HG02642 (cell line): ENCODE measurements around the gene CES4A.
A peak's percentile ranks its signal among the peaks of the same experiment; 100 is the strongest.

ENCODE experiments used
- ATAC-seq: cut with Tn5 transposase; IDR thresholded peaks from one replicate; pipeline ENCODE4 v1.9.1; 2021; ENCODE audit warnings: mild to moderate bottlenecking; ENCODE audit not compliant: unreplicated experiment, poor library complexity

The CES4A gene

GRCh38 chr16:67016681-67017420 is 28.5 kb downstream of the CES4A start:
- no peak for ATAC-seq

DNA sequence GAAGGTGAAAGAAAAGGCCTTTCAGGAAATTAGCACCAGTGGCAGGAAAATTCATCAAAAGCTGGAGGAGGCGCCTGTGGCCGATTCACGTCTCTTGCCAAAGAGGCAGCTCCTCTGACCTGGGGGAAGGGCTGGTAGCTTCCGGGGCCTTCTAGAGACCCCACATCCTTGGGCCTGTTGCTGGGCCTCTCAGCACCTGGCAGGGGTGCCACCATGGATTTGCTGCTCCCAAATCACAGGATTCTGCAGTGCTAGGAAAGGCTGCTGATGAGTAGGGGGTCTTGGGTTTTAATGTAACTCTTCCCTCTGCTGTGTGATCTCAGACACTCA is 29.0 kb downstream of the CES4A start:
- ATAC-seq, result no peak

DNA sequence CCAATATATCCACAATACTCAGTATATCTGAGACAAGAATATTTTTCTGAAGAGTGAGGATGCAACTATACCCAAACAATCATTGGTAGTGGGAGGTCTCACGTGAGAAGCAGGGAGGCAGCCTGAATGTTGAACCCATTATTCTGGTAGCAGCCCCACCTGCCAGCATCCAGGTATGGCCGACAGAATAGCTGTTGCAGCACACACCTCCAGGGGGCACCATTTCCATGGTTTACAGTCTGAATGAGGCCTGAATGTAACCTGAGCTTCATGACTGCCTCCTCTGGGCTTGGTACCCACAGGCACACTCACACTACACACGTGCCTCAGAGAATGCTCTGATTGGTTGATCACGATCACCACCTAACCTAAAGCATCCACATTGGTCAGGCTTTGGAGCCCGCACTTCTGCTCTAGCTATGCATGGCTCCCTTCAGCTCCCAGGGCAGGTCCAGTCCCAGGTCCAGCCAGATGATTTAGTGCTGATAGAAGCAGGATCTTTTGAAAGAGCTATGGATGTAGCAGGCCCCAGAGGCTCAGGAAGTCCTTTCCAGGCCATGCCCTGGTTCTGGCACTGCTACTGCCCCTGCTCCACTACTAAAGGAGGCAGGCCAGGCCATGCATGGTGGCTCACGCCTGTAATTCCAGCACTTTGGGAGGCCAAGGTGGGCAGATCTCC is 29.6 kb downstream of the CES4A start:
- ATAC-seq, result peak; percentile 77

DNA sequence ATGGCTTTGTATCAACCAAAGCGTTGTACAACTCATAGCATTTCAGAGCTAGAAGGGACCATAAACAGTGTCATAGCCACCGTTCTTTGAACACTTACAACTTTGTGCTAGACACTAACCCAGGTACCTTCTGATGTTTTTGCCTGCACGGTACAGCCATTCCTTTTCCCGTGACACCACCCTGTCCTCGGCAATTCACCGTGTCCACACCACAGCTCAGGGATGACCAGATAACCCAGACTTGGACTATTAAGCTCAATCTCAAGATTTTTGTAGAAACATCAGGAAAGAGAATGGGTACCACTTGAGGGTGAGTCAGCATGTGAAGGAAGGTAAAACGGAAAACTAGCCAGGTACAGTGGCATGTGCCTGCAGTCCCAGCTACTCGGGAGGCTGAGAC is 30.8 kb downstream of the CES4A start:
- no peak for ATAC-seq

GRCh38 chr16:67021321-67021720 is 32.9 kb downstream of the CES4A start:
- no peak for ATAC-seq

DNA sequence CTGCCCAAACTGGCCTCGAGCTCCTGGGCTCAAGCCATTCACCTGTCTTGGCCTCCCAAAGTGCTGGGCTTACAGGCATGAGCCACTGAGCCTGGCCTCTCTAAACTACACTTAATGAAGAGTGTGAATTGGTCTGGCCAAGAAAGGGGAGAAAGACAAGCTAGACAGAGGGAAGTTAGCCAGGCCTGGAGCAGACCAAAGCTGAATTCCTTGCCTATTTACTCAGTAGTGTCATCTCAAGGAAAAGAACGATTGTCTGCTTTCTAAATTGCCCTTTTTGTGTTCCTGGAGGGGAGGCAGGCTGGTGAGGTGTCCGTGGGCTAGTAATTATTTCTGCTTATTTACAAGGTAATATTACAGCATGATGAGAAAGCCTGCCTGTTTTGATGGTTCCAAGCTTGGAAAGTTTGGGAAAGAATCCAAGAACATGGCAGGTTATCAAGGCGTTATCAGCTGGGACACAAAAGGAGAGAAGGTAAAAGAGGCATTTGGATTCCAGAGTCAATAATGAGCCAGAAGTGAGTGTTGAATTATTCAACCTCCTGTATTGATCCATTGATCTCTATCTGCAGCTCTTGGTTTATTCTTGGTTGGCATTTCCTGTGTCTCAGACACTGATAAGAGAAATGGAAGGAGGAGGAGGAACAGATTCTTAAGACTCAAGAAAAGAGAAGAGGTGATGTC is 34.3 kb downstream of the CES4A start:
- no peak for ATAC-seq

GRCh38 chr16:67023689-67024088 is 35.3 kb downstream of the CES4A start:
- no peak for ATAC-seq

DNA sequence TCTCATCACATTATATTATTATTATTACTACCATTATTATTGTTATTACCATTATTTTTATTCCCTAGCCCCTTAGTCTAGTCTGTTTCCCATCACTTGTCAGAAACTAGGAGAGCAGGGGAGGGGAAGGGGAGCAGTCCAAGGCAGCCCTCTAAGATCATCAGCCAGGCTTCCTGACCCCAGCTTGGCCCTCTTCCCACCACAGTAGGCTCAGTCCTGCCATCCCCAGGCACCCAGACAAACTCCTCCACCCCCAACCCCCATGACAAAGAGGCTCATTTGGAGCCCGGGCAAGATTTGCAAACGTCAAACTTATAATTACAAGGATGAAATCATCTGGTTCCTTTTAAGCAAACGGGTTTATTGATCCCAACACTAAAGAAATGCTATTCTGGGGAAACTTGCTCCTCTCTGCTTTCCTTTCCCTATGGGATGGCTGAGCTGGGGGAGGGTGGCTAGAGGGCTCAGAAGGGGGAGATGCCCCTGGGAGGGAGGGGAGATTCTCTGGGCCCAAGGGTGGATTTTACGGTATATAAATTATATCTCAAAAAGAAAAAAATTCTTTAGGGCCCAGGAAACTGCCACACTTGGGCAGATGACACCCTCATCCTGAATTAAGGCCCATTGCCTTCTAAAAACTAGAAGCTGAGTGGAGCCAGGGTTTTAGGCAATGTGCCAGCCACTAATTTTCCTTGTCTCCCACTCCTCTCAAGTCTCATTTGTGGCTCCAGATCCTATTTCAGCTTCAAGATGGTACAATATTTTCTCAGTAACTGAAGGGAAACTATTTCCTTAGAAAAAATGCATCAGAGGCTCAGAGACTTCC is 36.2 kb downstream of the CES4A start:
- ATAC-seq, result no peak

- no peak for ATAC-seq
Measured at GRCh38 chr16:67025210-67025550, 36.8 kb downstream of the CES4A start.

- no peak for ATAC-seq
Measured at GRCh38 chr16:67026570-67026969, 38.2 kb downstream of the CES4A start.

DNA sequence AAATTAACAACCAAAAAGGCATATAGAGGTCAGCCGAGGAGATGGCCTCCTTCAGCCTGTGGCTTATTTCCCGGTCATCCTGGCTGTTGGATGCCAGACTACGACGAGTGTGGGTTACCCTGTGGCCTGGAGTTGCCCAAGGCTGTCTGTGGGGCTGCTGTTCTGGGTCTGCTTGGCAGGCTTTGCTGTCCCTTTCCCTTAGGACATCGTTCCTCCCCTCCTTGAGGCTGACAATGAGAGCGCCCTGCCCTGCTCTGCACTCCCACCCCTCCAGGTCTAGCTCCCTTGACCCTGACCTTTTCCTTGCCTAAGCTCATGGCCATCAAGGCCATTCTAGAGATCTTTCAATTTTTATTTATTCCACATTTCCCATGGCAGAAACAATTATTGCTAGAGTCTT is 38.7 kb downstream of the CES4A start:
- ATAC-seq, result no peak

GRCh38 chr16:67028167-67028695 is 39.8 kb downstream of the CES4A start:
- no peak for ATAC-seq

DNA sequence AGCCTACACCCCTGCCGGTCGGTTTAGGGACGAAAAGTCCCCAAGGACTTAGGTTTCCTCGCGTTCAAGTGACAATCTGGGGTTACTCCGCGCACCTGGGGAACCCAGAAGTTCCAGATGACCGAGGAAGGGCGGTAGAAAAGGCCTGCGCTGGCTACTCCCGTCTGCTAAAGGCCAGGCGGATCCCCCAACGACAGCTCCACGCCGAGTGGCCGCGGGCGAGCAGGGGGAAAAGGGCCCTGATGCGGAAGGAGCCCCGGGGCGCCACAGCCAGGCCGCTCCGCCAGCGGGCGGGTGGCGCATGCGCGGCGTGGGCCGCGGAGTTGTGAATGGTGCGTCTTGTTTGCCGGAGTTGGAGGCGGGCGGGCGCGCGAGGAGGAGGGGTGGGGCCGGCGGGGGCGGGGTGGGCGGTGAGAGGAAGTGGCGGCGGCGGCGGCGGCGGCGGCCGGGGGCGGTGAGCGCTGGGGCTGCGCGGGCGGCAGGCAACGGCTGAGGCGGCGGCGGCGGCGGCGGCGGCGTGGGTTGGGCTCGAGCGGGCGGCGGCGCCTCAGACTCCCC is 40.4 kb downstream of the CES4A start, which contains the start of gene CBFB:
Gene CBFB, plus strand, starts transcription at position 454 of the 558 bp plus-strand sequence. CDS start 259 bp downstream, outside the sequence.
- peak; percentile 81 for ATAC-seq

DNA sequence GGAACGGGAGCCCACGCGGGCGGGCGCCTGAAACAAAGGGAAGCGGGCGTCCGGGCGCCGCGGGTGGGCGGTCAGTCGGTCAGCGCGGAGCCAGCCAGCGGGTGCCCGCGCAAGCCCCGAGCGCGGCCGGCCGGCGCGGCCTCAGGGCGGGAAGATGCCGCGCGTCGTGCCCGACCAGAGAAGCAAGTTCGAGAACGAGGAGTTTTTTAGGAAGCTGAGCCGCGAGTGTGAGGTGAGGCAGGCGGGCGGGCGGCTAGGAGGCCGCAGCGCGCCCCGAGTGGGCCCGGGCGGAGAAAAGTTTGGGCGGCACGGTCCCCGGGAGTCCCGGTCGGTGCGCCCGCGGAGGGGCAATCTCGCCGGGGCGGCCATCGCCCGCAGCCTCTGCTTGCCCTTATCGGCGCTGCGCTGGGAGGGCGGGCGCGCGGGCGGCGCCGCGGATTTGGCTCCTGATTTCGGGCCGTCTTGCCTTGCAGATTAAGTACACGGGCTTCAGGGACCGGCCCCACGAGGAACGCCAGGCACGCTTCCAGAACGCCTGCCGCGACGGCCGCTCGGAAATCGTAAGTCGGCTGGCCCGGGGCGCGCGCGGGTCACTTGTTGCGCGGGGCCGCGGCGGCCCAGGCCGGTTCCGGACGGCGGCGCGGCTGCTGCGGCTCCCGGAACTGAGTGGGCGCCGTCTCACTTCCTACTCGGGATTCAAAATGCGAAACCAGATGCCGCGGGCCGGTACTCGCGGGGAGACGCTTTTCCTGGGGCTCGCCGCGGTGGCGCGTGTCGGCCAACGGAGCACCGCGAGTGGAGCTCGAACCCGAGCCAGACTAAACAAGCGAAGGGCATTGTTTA is 41.1 kb downstream of the CES4A start:
- peak; percentile 49 for ATAC-seq

GRCh38 chr16:67030221-67030962 is 42.0 kb downstream of the CES4A start:
- ATAC-seq, result no peak

- no peak for ATAC-seq
Measured at GRCh38 chr16:67034487-67034886, 46.1 kb downstream of the CES4A start.

DNA sequence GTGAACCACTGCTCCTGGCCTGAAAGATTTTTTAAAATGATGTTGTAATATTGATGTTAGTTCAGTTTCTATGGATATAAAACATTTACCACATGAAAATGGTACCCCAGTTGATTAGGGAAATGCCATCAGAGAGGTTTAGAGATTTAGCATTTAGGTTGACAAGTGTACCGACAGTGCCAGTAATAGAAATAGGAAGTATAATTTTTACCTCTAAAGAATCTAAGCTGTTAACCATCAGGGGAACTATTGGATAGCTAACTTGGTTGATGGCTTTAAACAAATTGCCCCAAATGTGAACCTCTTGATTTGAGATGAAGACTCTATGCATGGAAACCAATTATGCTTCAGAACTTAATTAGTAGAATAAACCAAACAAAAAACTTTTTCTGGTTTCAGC is 47.0 kb downstream of the CES4A start:
- ATAC-seq, result no peak

DNA sequence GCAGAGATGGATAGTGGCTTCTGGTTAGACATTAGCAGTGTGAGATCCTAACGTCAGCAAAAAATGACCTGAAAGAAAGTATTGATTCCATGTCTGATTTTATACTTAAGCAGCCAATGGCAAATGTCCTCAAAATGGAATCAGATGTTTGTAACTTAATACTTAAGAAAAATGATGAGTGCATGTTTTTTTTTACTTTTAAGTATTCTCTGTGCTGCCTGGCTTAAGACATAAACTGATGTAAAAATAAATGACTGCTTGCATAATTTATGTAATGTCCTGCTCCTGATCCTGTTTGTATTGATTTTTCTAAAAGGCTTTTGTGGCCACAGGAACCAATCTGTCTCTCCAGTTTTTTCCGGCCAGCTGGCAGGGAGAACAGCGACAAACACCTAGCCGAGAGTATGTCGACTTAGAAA is 47.9 kb downstream of the CES4A start:
- ATAC-seq, result no peak
